Fibroblast of lung (primary cell): ENCODE measurements around the gene ACTR1A. TPM values are rescaled to one million over a fixed set of nuclear protein-coding genes. Genes with fewer than 3 reads are reported as not detected.

Source experiments
- DNase-seq, 2 donors: peaks; one replicate each; pipeline versions ENCODE4 v3.0.0 to v3.0.0-alpha.2; 2010; ENCODE audit warnings: low read depth in 2 of 2
- H2AFZ ChIP-seq: 2 replicates; pipeline ENCODE4 v1.5.1; 2012; ENCODE audit warnings: low read length, control low read depth, inconsistent platforms
- H3K27ac ChIP-seq: 2 replicates; pipeline ENCODE4 v1.5.1; 2011; ENCODE audit warnings: low read length, control low read depth; ENCODE audit not compliant: insufficient read depth
- H3K27me3 ChIP-seq: 2 replicates; pipeline ENCODE4 v1.5.1; 2011; ENCODE audit warnings: mild to moderate bottlenecking, low read length; ENCODE audit not compliant: control insufficient read depth, insufficient read depth
- H3K36me3 ChIP-seq: 2 replicates; pipeline ENCODE4 v1.5.1; 2011; ENCODE audit warnings: low read length; ENCODE audit not compliant: control insufficient read depth, insufficient read depth
- H3K4me1 ChIP-seq: 2 replicates; pipeline ENCODE4 v1.5.1; 2011; ENCODE audit warnings: low read length; ENCODE audit not compliant: control insufficient read depth, insufficient read depth; ENCODE audit errors: extremely low read depth
- H3K4me2 ChIP-seq: 2 replicates; pipeline ENCODE4 v1.5.1; 2011; ENCODE audit warnings: low read length, control low read depth; ENCODE audit not compliant: insufficient read depth; ENCODE audit errors: extremely low read depth
- H3K4me3 ChIP-seq, 4 experiments: fragments of 200-600 bp in 1 of 4; sonication (generic) in 1 of 4; replicated peaks in 1 of 4; 2 replicates each; pipeline ENCODE4 v1.5.1; 2011 to 2016; ENCODE audit warnings: low read length in 4 of 4, low read depth in 3 of 4, mild to moderate bottlenecking in 3 of 4, control low read depth in 2 of 4, inconsistent platforms in 1 of 4, mixed read lengths in 1 of 4; ENCODE audit not compliant: insufficient read depth in 1 of 4; ENCODE audit errors: control extremely low read depth in 1 of 4
- H3K79me2 ChIP-seq: 2 replicates; pipeline ENCODE4 v1.5.1; 2012; ENCODE audit warnings: mild to moderate bottlenecking, low read length, inconsistent platforms; ENCODE audit not compliant: control insufficient read depth, insufficient read depth
- H3K9ac ChIP-seq: 2 replicates; pipeline ENCODE4 v1.5.1; 2011; ENCODE audit warnings: mild to moderate bottlenecking, low read length, control low read depth; ENCODE audit not compliant: insufficient read depth
- H3K9me3 ChIP-seq: 2 replicates; pipeline ENCODE4 v1.5.1; 2012; ENCODE audit warnings: low read depth, low read length; ENCODE audit not compliant: control insufficient read depth, insufficient read depth
- H4K20me1 ChIP-seq: 2 replicates; pipeline ENCODE4 v1.5.1; 2011; ENCODE audit warnings: low read length; ENCODE audit not compliant: control insufficient read depth, insufficient read depth; ENCODE audit errors: extremely low read depth
- CTCF ChIP-seq, 2 donors: IDR thresholded peaks in 1 of 2; conservative IDR thresholded peaks in 1 of 2; 1 replicate in 1 of 2; 2 replicates in 1 of 2; pipeline ENCODE4 v1.5.1; 2011 to 2012; ENCODE audit warnings: low read length in 2 of 2, control low read depth in 1 of 2, inconsistent platforms in 1 of 2, low read depth in 1 of 2, mild to moderate bottlenecking in 1 of 2
- EZH2 ChIP-seq: IDR thresholded peaks from 2 replicates; pipeline ENCODE4 v1.5.1; 2012; ENCODE audit warnings: low read length, control low read depth, mild to moderate bottlenecking; ENCODE audit errors: missing control alignments
- polyA plus RNA-seq, 2 donors: library from polyadenylated mRNA; depleted of rRNA in 1 of 2; stranded (reverse) in 1 of 2; unstranded in 1 of 2; fragments of >200 nt; gene quantifications; 2 replicates each; pipeline ENCODE4 v1.2.1, GENCODE V29; 2011 to 2012; ENCODE audit warnings: missing spikeins in 1 of 2
- total RNA-seq: library from RNA; depleted of rRNA; stranded (reverse); fragments of >200 nt; gene quantifications from 2 replicates; pipeline ENCODE4 v1.2.1, GENCODE V29; 2014

ACTR1A gene
- total and polyA plus RNA-seq, 2 donors (not counting 1 experiment from before 2014, with no cell fraction given), result 125 to 128 TPM

- Histone ChIP-seq H3K9ac (no peak overlapping the region), H3K9me3 (no peaks in the 10 kb centered on the region), H2AFZ (no peak overlapping the region), H3K79me2 (no peaks in the 10 kb centered on the region), H3K4me3 (no peak overlapping the region), H4K20me1 (no peaks in the 10 kb centered on the region), H3K27ac (no peak overlapping the region), H3K4me1 (peaks cover 2% of the 10 kb centered on the region), H3K36me3 (no peaks in the 10 kb centered on the region), H3K27me3 (no peaks in the 10 kb centered on the region), H3K4me2 (no peak overlapping the region)
- TF ChIP-seq CTCF (conservative IDR thresholded peaks at IDR 0.05 in 1 of 2, IDR thresholded peaks at IDR 0.05 in 1 of 2; ENCODE audit: low read depth in 1 of 2, low read length in 2 of 2) (no peak), EZH2 (no peak)
- no peak for DNase-seq
Observed at GRCh38 chr10:102470579-102471546, 31.6 kb downstream of the ACTR1A start.

DNA sequence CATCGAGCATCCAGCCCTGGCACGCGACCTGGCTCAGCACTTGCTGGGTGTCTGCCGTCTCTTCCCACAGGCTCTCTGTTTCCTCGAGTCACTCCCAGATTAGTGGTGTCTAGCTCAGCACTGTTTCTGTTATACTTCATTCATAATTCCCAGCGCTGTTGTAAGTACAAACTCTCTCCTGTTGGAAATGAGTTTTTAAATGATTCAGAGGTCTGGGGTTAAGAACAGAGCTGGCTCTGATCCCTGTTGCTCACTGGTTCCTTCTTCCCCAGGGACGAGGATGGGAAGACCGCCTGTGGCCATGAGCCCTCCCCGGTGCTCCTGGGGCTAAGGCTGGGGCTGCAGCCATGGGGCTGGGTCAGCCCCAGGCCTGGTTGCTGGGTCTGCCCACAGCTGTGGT is 33.8 kb downstream of the ACTR1A start:
- H3K36me3 ChIP-seq, result no peaks in the 10 kb centered on the region
- peak in 1 of 2 donors; percentile 42 for DNase-seq

More for the DNA sequence above, 33.8 kb downstream of the ACTR1A start:
- Histone ChIP-seq H3K4me2 (no peak overlapping the region), H3K4me3 (no peak overlapping the region), H3K27me3 (no peaks in the 10 kb centered on the region), H4K20me1 (no peaks in the 10 kb centered on the region), H3K27ac (no peak overlapping the region), H3K79me2 (no peaks in the 10 kb centered on the region), H3K9ac (no peak overlapping the region), H2AFZ (no peak overlapping the region), H3K9me3 (no peaks in the 10 kb centered on the region), H3K4me1 (peaks cover 2% of the 10 kb centered on the region)
- no peak for TF ChIP-seq CTCF (conservative IDR thresholded peaks at IDR 0.05 in 1 of 2, IDR thresholded peaks at IDR 0.05 in 1 of 2; ENCODE audit: low read depth in 1 of 2, low read length in 2 of 2)
- no peak for TF ChIP-seq EZH2
